Fibroblast of lung (primary cell): ENCODE results near the gene TACC2. TPM values are rescaled to one million over a fixed set of nuclear protein-coding genes. Genes with fewer than 3 reads are reported as not detected.
A peak's percentile ranks its signal among the peaks of the same experiment; 100 is the strongest.

Experiments
- DNase-seq, 2 donors: peaks; one replicate each; pipeline versions ENCODE4 v3.0.0 to v3.0.0-alpha.2; 2010; ENCODE audit warnings: low read depth in 2 of 2
- H2AFZ ChIP-seq: 2 replicates; pipeline ENCODE4 v1.5.1; 2012; ENCODE audit warnings: low read length, control low read depth, inconsistent platforms
- H3K27ac ChIP-seq: 2 replicates; pipeline ENCODE4 v1.5.1; 2011; ENCODE audit warnings: low read length, control low read depth; ENCODE audit not compliant: insufficient read depth
- H3K27me3 ChIP-seq: 2 replicates; pipeline ENCODE4 v1.5.1; 2011; ENCODE audit warnings: mild to moderate bottlenecking, low read length; ENCODE audit not compliant: control insufficient read depth, insufficient read depth
- H3K36me3 ChIP-seq: 2 replicates; pipeline ENCODE4 v1.5.1; 2011; ENCODE audit warnings: low read length; ENCODE audit not compliant: control insufficient read depth, insufficient read depth
- H3K4me1 ChIP-seq: 2 replicates; pipeline ENCODE4 v1.5.1; 2011; ENCODE audit warnings: low read length; ENCODE audit not compliant: control insufficient read depth, insufficient read depth; ENCODE audit errors: extremely low read depth
- H3K4me2 ChIP-seq: 2 replicates; pipeline ENCODE4 v1.5.1; 2011; ENCODE audit warnings: low read length, control low read depth; ENCODE audit not compliant: insufficient read depth; ENCODE audit errors: extremely low read depth
- H3K4me3 ChIP-seq, 4 experiments: fragments of 200-600 bp in 1 of 4; sonication (generic) in 1 of 4; replicated peaks in 1 of 4; 2 replicates each; pipeline ENCODE4 v1.5.1; 2011 to 2016; ENCODE audit warnings: low read length in 4 of 4, low read depth in 3 of 4, mild to moderate bottlenecking in 3 of 4, control low read depth in 2 of 4, inconsistent platforms in 1 of 4, mixed read lengths in 1 of 4; ENCODE audit not compliant: insufficient read depth in 1 of 4; ENCODE audit errors: control extremely low read depth in 1 of 4
- H3K79me2 ChIP-seq: 2 replicates; pipeline ENCODE4 v1.5.1; 2012; ENCODE audit warnings: mild to moderate bottlenecking, low read length, inconsistent platforms; ENCODE audit not compliant: control insufficient read depth, insufficient read depth
- H3K9ac ChIP-seq: 2 replicates; pipeline ENCODE4 v1.5.1; 2011; ENCODE audit warnings: mild to moderate bottlenecking, low read length, control low read depth; ENCODE audit not compliant: insufficient read depth
- H3K9me3 ChIP-seq: 2 replicates; pipeline ENCODE4 v1.5.1; 2012; ENCODE audit warnings: low read depth, low read length; ENCODE audit not compliant: control insufficient read depth, insufficient read depth
- H4K20me1 ChIP-seq: 2 replicates; pipeline ENCODE4 v1.5.1; 2011; ENCODE audit warnings: low read length; ENCODE audit not compliant: control insufficient read depth, insufficient read depth; ENCODE audit errors: extremely low read depth
- CTCF ChIP-seq, 2 donors: IDR thresholded peaks in 1 of 2; conservative IDR thresholded peaks in 1 of 2; 1 replicate in 1 of 2; 2 replicates in 1 of 2; pipeline ENCODE4 v1.5.1; 2011 to 2012; ENCODE audit warnings: low read length in 2 of 2, control low read depth in 1 of 2, inconsistent platforms in 1 of 2, low read depth in 1 of 2, mild to moderate bottlenecking in 1 of 2
- EZH2 ChIP-seq: IDR thresholded peaks from 2 replicates; pipeline ENCODE4 v1.5.1; 2012; ENCODE audit warnings: low read length, control low read depth, mild to moderate bottlenecking; ENCODE audit errors: missing control alignments
- polyA plus RNA-seq, 2 donors: library from polyadenylated mRNA; depleted of rRNA in 1 of 2; stranded (reverse) in 1 of 2; unstranded in 1 of 2; fragments of >200 nt; gene quantifications; 2 replicates each; pipeline ENCODE4 v1.2.1, GENCODE V29; 2011 to 2012; ENCODE audit warnings: missing spikeins in 1 of 2
- total RNA-seq: library from RNA; depleted of rRNA; stranded (reverse); fragments of >200 nt; gene quantifications from 2 replicates; pipeline ENCODE4 v1.2.1, GENCODE V29; 2014

TACC2 gene
- total and polyA plus RNA-seq, 2 donors (not counting 1 experiment from before 2014, with no cell fraction given), result 7.6 to 13.0 TPM

- no peaks in the 10 kb centered on the region for H3K79me2 ChIP-seq
- DNase-seq, result no peak
- H3K4me3 ChIP-seq, result no peak overlapping the region
- H3K27ac ChIP-seq, result no peak overlapping the region
- no peaks in the 10 kb centered on the region for H3K4me1 ChIP-seq
- peaks cover 3% of the 10 kb centered on the region for H3K36me3 ChIP-seq
- H3K4me2 ChIP-seq, result no peak overlapping the region
- TF ChIP-seq EZH2 (no peak), CTCF (conservative IDR thresholded peaks at IDR 0.05 in 1 of 2, IDR thresholded peaks at IDR 0.05 in 1 of 2; ENCODE audit: low read depth in 1 of 2, low read length in 2 of 2) (no peak)
- H3K27me3 ChIP-seq, result no peaks in the 10 kb centered on the region
- no peak overlapping the region for H2AFZ ChIP-seq
- no peaks in the 10 kb centered on the region for H3K9me3 ChIP-seq
- no peak overlapping the region for H3K9ac ChIP-seq
- no peaks in the 10 kb centered on the region for H4K20me1 ChIP-seq
Observed at GRCh38 chr10:122237331-122237990, 248.5 kb downstream of the TACC2 start.

GRCh38 chr10:122239578-122240257 lies 250.8 kb downstream of the TACC2 start:
- Histone ChIP-seq H2AFZ (no peak overlapping the region), H3K27ac (no peak overlapping the region), H4K20me1 (no peaks in the 10 kb centered on the region), H3K4me3 (no peak overlapping the region), H3K36me3 (peaks cover 2% of the 10 kb centered on the region), H3K27me3 (no peaks in the 10 kb centered on the region), H3K4me1 (no peaks in the 10 kb centered on the region), H3K4me2 (no peak overlapping the region), H3K9ac (no peak overlapping the region), H3K79me2 (no peaks in the 10 kb centered on the region), H3K9me3 (no peaks in the 10 kb centered on the region)
- DNase-seq, result peak; percentile 27 to 74
- TF ChIP-seq EZH2, result no peak
- TF ChIP-seq CTCF (conservative IDR thresholded peaks at IDR 0.05 in 1 of 2, IDR thresholded peaks at IDR 0.05 in 1 of 2; ENCODE audit: low read depth in 1 of 2, low read length in 2 of 2), result no peak

- Histone ChIP-seq H2AFZ (no peak overlapping the region), H3K36me3 (peaks cover 2% of the 10 kb centered on the region), H3K9me3 (no peaks in the 10 kb centered on the region), H3K27ac (no peak overlapping the region), H3K79me2 (no peaks in the 10 kb centered on the region), H4K20me1 (no peaks in the 10 kb centered on the region), H3K27me3 (no peaks in the 10 kb centered on the region), H3K4me1 (no peaks in the 10 kb centered on the region), H3K4me2 (no peak overlapping the region), H3K4me3 (no peak overlapping the region), H3K9ac (no peak overlapping the region)
- no peak for TF ChIP-seq CTCF (conservative IDR thresholded peaks at IDR 0.05 in 1 of 2, IDR thresholded peaks at IDR 0.05 in 1 of 2; ENCODE audit: low read depth in 1 of 2, low read length in 2 of 2)
- no peak for TF ChIP-seq EZH2
- no peak for DNase-seq
Observed at GRCh38 chr10:122240401-122240800, 251.4 kb downstream of the TACC2 start.
